ENCODE results near the gene ENHO.

ENHO gene

GRCh38 chr9:34522971-34523797, at the start of gene ENHO:
TSS of gene ENHO (minus strand) at chr9:34522990. CDS start at chr9:34521695, 1,295 bp downstream.
- CTCF ChIA-PET: interaction anchor here (1.0 to 1.1 kb wide), 3 partner anchors 81 to 119 kb away, joined by 3 to 4 read pairs (median 3); no protein-coding TSS in a partner anchor
- H3K27me3 Mint-ChIP-seq: peaks cover 60% of the 10 kb centered on the region
- H3K4me1 Mint-ChIP-seq: peaks cover 21% of the 10 kb centered on the region
- DNase-seq: peak; percentile 91
- H3K9me3 Mint-ChIP-seq: no peaks in the 10 kb centered on the region
- H3K36me3 Mint-ChIP-seq: no peaks in the 10 kb centered on the region
- H3K4me3 Mint-ChIP-seq: peak within 1 kb of the TSS; percentile 27
- no peak within 1 kb of the TSS for H3K27ac Mint-ChIP-seq

- no peaks in the 10 kb centered on the region for H3K4me1 Mint-ChIP-seq
- DNase-seq: no peak
- no peaks in the 10 kb centered on the region for H3K9me3 Mint-ChIP-seq
- H3K4me3 Mint-ChIP-seq: no peak overlapping the region
- CTCF ChIA-PET: interaction anchor here (1.2 kb wide), 1 partner anchor 19 kb away, joined by 3 read pairs; no protein-coding TSS in a partner anchor
- H3K27me3 Mint-ChIP-seq: peaks cover 65% of the 10 kb centered on the region
- H3K36me3 Mint-ChIP-seq: no peaks in the 10 kb centered on the region
- H3K27ac Mint-ChIP-seq: no peak overlapping the region
These were observed 49.3 kb upstream of the ENHO start for GRCh38 chr9:34572092-34572491.

GRCh38 chr9:34571481-34571810, 48.7 kb upstream of the ENHO start:
- DNase-seq: no peak
- no peak overlapping the region for H3K4me3 Mint-ChIP-seq
- H3K27ac Mint-ChIP-seq: no peak overlapping the region
- peaks cover 61% of the 10 kb centered on the region for H3K27me3 Mint-ChIP-seq
- H3K4me1 Mint-ChIP-seq: no peaks in the 10 kb centered on the region
- H3K9me3 Mint-ChIP-seq: no peaks in the 10 kb centered on the region
- no peaks in the 10 kb centered on the region for H3K36me3 Mint-ChIP-seq
- CTCF ChIA-PET: interaction anchor here (1.2 kb wide), 1 partner anchor 20 kb away, joined by 3 read pairs; no protein-coding TSS in a partner anchor

- H3K27ac Mint-ChIP-seq: no peak overlapping the region
- CTCF ChIA-PET: interaction anchor here (1.2 kb wide), 1 partner anchor 20 kb away, joined by 3 read pairs; no protein-coding TSS in a partner anchor
These were observed 48.2 kb upstream of the ENHO start for GRCh38 chr9:34570809-34571480.

GRCh38 chr9:34570376-34570775, 47.6 kb upstream of the ENHO start:
- CTCF ChIA-PET: no interaction called here
- H3K4me3 Mint-ChIP-seq: no peak overlapping the region
- no peak for DNase-seq
- no peak overlapping the region for H3K27ac Mint-ChIP-seq
- H3K4me1 Mint-ChIP-seq: no peaks in the 10 kb centered on the region
- H3K36me3 Mint-ChIP-seq: no peaks in the 10 kb centered on the region
- H3K27me3 Mint-ChIP-seq: peaks cover 51% of the 10 kb centered on the region
- H3K9me3 Mint-ChIP-seq: no peaks in the 10 kb centered on the region

More at GRCh38 chr9:34570809-34571480, 48.2 kb upstream of the ENHO start:
- no peaks in the 10 kb centered on the region for H3K9me3 Mint-ChIP-seq
- H3K4me3 Mint-ChIP-seq: no peak overlapping the region
- H3K36me3 Mint-ChIP-seq: no peaks in the 10 kb centered on the region
- peaks cover 56% of the 10 kb centered on the region for H3K27me3 Mint-ChIP-seq
- H3K4me1 Mint-ChIP-seq: no peaks in the 10 kb centered on the region
- no peak for DNase-seq

- DNase-seq: no peak
- Mint-ChIP-seq H3K9me3 (no peaks in the 10 kb centered on the region), H3K4me1 (no peaks in the 10 kb centered on the region), H3K27me3 (peaks cover 48% of the 10 kb centered on the region), H3K4me3 (no peak overlapping the region), H3K36me3 (no peaks in the 10 kb centered on the region), H3K27ac (no peak overlapping the region)
- CTCF ChIA-PET: no interaction called here
These were observed 46.0 kb upstream of the ENHO start for GRCh38 chr9:34568774-34569173.

- CTCF ChIA-PET: no interaction called here
- peaks cover 47% of the 10 kb centered on the region for H3K27me3 Mint-ChIP-seq
These were observed 45.3 kb upstream of the ENHO start for GRCh38 chr9:34568133-34568532.

GRCh38 chr9:34566972-34567371, 44.2 kb upstream of the ENHO start:
- no peaks in the 10 kb centered on the region for H3K4me1 Mint-ChIP-seq

More at GRCh38 chr9:34568133-34568532, 45.3 kb upstream of the ENHO start:
- no peaks in the 10 kb centered on the region for H3K36me3 Mint-ChIP-seq
- H3K9me3 Mint-ChIP-seq: no peaks in the 10 kb centered on the region
- no peak for DNase-seq
- no peak overlapping the region for H3K4me3 Mint-ChIP-seq
- H3K27ac Mint-ChIP-seq: no peak overlapping the region
- H3K4me1 Mint-ChIP-seq: no peaks in the 10 kb centered on the region

GRCh38 chr9:34566322-34566721, 43.5 kb upstream of the ENHO start:
- CTCF ChIA-PET: no interaction called here
- no peak overlapping the region for H3K4me3 Mint-ChIP-seq
- no peak for DNase-seq
- peaks cover 55% of the 10 kb centered on the region for H3K27me3 Mint-ChIP-seq
- no peaks in the 10 kb centered on the region for H3K4me1 Mint-ChIP-seq
- no peaks in the 10 kb centered on the region for H3K9me3 Mint-ChIP-seq
- H3K27ac Mint-ChIP-seq: no peak overlapping the region
- no peaks in the 10 kb centered on the region for H3K36me3 Mint-ChIP-seq

More at GRCh38 chr9:34566972-34567371, 44.2 kb upstream of the ENHO start:
- peaks cover 53% of the 10 kb centered on the region for H3K27me3 Mint-ChIP-seq
- no peak for DNase-seq
- H3K27ac Mint-ChIP-seq: no peak overlapping the region
- H3K9me3 Mint-ChIP-seq: no peaks in the 10 kb centered on the region
- no peak overlapping the region for H3K4me3 Mint-ChIP-seq
- H3K36me3 Mint-ChIP-seq: no peaks in the 10 kb centered on the region
- CTCF ChIA-PET: interaction anchor here (0.6 kb wide), 1 partner anchor 714 kb away, joined by 3 read pairs; no protein-coding TSS in a partner anchor

GRCh38 chr9:34565856-34566255, 43.1 kb upstream of the ENHO start:
- peaks cover 59% of the 10 kb centered on the region for H3K27me3 Mint-ChIP-seq
- no peaks in the 10 kb centered on the region for H3K9me3 Mint-ChIP-seq
- no peaks in the 10 kb centered on the region for H3K4me1 Mint-ChIP-seq
- CTCF ChIA-PET: no interaction called here
- H3K4me3 Mint-ChIP-seq: no peak overlapping the region
- no peak for DNase-seq
- no peak overlapping the region for H3K27ac Mint-ChIP-seq
- no peaks in the 10 kb centered on the region for H3K36me3 Mint-ChIP-seq

- DNase-seq: no peak
- Mint-ChIP-seq H3K27me3 (peaks cover 63% of the 10 kb centered on the region), H3K27ac (no peak overlapping the region), H3K36me3 (no peaks in the 10 kb centered on the region), H3K4me3 (no peak overlapping the region), H3K4me1 (no peaks in the 10 kb centered on the region), H3K9me3 (no peaks in the 10 kb centered on the region)
- CTCF ChIA-PET: no interaction called here
These were observed 41.8 kb upstream of the ENHO start for GRCh38 chr9:34564617-34565016.

GRCh38 chr9:34563262-34563661, 40.5 kb upstream of the ENHO start:
- peaks cover 67% of the 10 kb centered on the region for H3K27me3 Mint-ChIP-seq
- no peaks in the 10 kb centered on the region for H3K4me1 Mint-ChIP-seq
- DNase-seq: no peak
- no peaks in the 10 kb centered on the region for H3K9me3 Mint-ChIP-seq
- CTCF ChIA-PET: interaction anchor here (0.9 to 2.5 kb wide), 5 partner anchors 16 to 53 kb away, joined by 3 to 9 read pairs (median 7); no protein-coding TSS in a partner anchor
- no peak overlapping the region for H3K27ac Mint-ChIP-seq
- H3K4me3 Mint-ChIP-seq: no peak overlapping the region
- no peaks in the 10 kb centered on the region for H3K36me3 Mint-ChIP-seq

- peak; percentile 44 for DNase-seq
- no peaks in the 10 kb centered on the region for H3K9me3 Mint-ChIP-seq
- no peaks in the 10 kb centered on the region for H3K4me1 Mint-ChIP-seq
- CTCF ChIA-PET: interaction anchor here (1.5 to 2.5 kb wide), 5 partner anchors 17 to 41 kb away, joined by 3 to 9 read pairs (median 7); no protein-coding TSS in a partner anchor
- peaks cover 73% of the 10 kb centered on the region for H3K27me3 Mint-ChIP-seq
- no peak overlapping the region for H3K27ac Mint-ChIP-seq
- no peak overlapping the region for H3K4me3 Mint-ChIP-seq
- no peaks in the 10 kb centered on the region for H3K36me3 Mint-ChIP-seq
These were observed 39.5 kb upstream of the ENHO start for GRCh38 chr9:34562135-34562745.

- no peak overlapping the region for H3K27ac Mint-ChIP-seq
- no peaks in the 10 kb centered on the region for H3K36me3 Mint-ChIP-seq
- CTCF ChIA-PET: interaction anchor here (1.0 to 2.2 kb wide), 3 partner anchors 13 to 44 kb away, joined by 3 to 7 read pairs (median 3); no protein-coding TSS in a partner anchor
- DNase-seq: no peak
- no peaks in the 10 kb centered on the region for H3K9me3 Mint-ChIP-seq
- H3K4me1 Mint-ChIP-seq: no peaks in the 10 kb centered on the region
- peaks cover 68% of the 10 kb centered on the region for H3K27me3 Mint-ChIP-seq
- no peak overlapping the region for H3K4me3 Mint-ChIP-seq
These were observed 37.9 kb upstream of the ENHO start for GRCh38 chr9:34560599-34561214.

All from activated naive CD4-positive, alpha-beta T cell treated with anti-CD3 and anti-CD28 coated beads, Interleukin-2, amount 10 ng/mL, durations not matched to agents 7 days and 5 days (primary cell).